HCT116 (cell line): ENCODE results near the gene PRM1. TPM values are rescaled to one million over a fixed set of nuclear protein-coding genes. Genes with fewer than 3 reads are reported as not detected.

Experiments
- ATAC-seq: fragments of 200-7000 bp; cut with Tn5 transposase; 2 replicates; pipeline ENCODE4 v1.9.1; 2020; ENCODE audit warnings: mild to moderate bottlenecking, moderate library complexity
- BruUV-seq: library from RNA; stranded (reverse); fragments of 400-500 nt; replicated peaks from 2 replicates; lab custom pipeline; 2021; lab: Mats Ljungman, UMichigan
- CTCF ChIA-PET: fragments of 300-600 bp; sonication (Branson Sonifier 250); formaldehyde crosslinking; loops from one replicate; lab custom pipeline; 2021; ENCODE audit warnings: antibody characterized with exemption; lab: Charles Lee
- POLR2A ChIA-PET: fragments of 300-600, 350-600 bp; sonication (Branson Sonifier 250); formaldehyde crosslinking; loops from one replicate; lab custom pipeline; 2021; ENCODE audit warnings: antibody characterized with exemption; lab: Charles Lee
- RAD21 ChIA-PET, 2 experiments: fragments of 300-600 bp; sonication (Branson Sonifier 250); formaldehyde crosslinking; loops; one replicate each; lab custom pipeline; 2023; ENCODE audit warnings: low total read pairs in 2 of 2; ENCODE audit not compliant: uncharacterized antibody in 2 of 2, unreplicated experiment in 2 of 2, low non-redundant PET in 1 of 2; lab: Charles Lee
- DNase-seq: peaks from one replicate; pipeline ENCODE4 v3.0.0-alpha.2; 2010; ENCODE audit warnings: low read depth, low spot score
- H2AFZ ChIP-seq: fragments of 200-600 bp; shearing (Covaris generic), sonication (generic); 2 replicates; pipeline ENCODE4 v1.6.1; 2017; ENCODE audit warnings: low read depth, mixed run types, mixed read lengths, antibody characterized with exemption, low read length; ENCODE audit not compliant: poor library complexity, severe bottlenecking
- H3K27ac ChIP-seq: 2 replicates; pipeline ENCODE4 v1.5.1; 2012; ENCODE audit warnings: low read depth, low read length
- H3K27me3 ChIP-seq: fragments of 200-600 bp; sonication (generic); 2 replicates; pipeline ENCODE4 v1.6.1; 2016; ENCODE audit warnings: mixed run types, low read length, mixed read lengths; ENCODE audit not compliant: insufficient read depth
- H3K36me3 ChIP-seq, 2 experiments: fragments of 200-500 bp in 1 of 2; fragments of 200-600 bp in 1 of 2; sonication (Bioruptor generic) in 1 of 2; sonication (generic) in 1 of 2; 2 replicates each; pipeline versions ENCODE4 v1.5.1 to v1.6.1; 2014 to 2016; ENCODE audit warnings: low read length in 2 of 2, inconsistent platforms in 1 of 2, mixed read lengths in 1 of 2, mixed run types in 1 of 2; ENCODE audit not compliant: insufficient read depth in 2 of 2, control insufficient read depth in 1 of 2
- H3K4me1 ChIP-seq, 2 experiments: fragments of 200-600 bp in 1 of 2; sonication (generic) in 1 of 2; 2 replicates each; pipeline versions ENCODE4 v1.5.1 to v1.6.1; 2012 to 2017; ENCODE audit warnings: low read length in 2 of 2, inconsistent platforms in 1 of 2, mild to moderate bottlenecking in 1 of 2, mixed read lengths in 1 of 2, mixed run types in 1 of 2, moderate library complexity in 1 of 2; ENCODE audit not compliant: insufficient read depth in 2 of 2, control insufficient read depth in 1 of 2
- H3K4me2 ChIP-seq: fragments of 200-600 bp; sonication (generic); 2 replicates; pipeline ENCODE4 v1.6.1; 2017; ENCODE audit warnings: mixed run types, low read length, mixed read lengths
- H3K4me3 ChIP-seq, 2 experiments: fragments of 200-600 bp in 1 of 2; sonication (generic) in 1 of 2; replicated peaks in 1 of 2; 2 replicates each; pipeline ENCODE4 v1.5.1; 2011 to 2016; ENCODE audit warnings: low read length in 2 of 2, control low read depth in 1 of 2, low read depth in 1 of 2, mild to moderate bottlenecking in 1 of 2, mixed read lengths in 1 of 2, mixed run types in 1 of 2
- H3K79me2 ChIP-seq: fragments of 200-600 bp; sonication (generic); 2 replicates; pipeline ENCODE4 v1.6.1; 2017; ENCODE audit warnings: mild to moderate bottlenecking, mixed run types, low read length, moderate library complexity, mixed read lengths; ENCODE audit not compliant: insufficient read depth
- H3K9ac ChIP-seq: fragments of 200-600 bp; sonication (generic); 2 replicates; pipeline ENCODE4 v1.6.1; 2016; ENCODE audit warnings: low read length, mixed read lengths
- H3K9me2 ChIP-seq: fragments of 200-600 bp; sonication (generic), shearing (Covaris generic); 2 replicates; pipeline ENCODE4 v1.6.1; 2017; ENCODE audit warnings: mixed run types, mild to moderate bottlenecking, moderate library complexity; ENCODE audit not compliant: insufficient read depth
- H3K9me3 ChIP-seq, 2 experiments: fragments of 200-500 bp in 1 of 2; fragments of 200-600 bp in 1 of 2; sonication (Bioruptor generic) in 1 of 2; sonication (generic) in 1 of 2; 2 replicates each; pipeline ENCODE4 v1.6.1; 2014 to 2017; ENCODE audit warnings: low read length in 2 of 2, mixed read lengths in 2 of 2, inconsistent platforms in 1 of 2, low read depth in 1 of 2, mild to moderate bottlenecking in 1 of 2, mixed run types in 1 of 2, moderate library complexity in 1 of 2; ENCODE audit not compliant: control insufficient read depth in 1 of 2, insufficient read depth in 1 of 2
- H4K20me1 ChIP-seq: fragments of 200-600 bp; sonication (generic), shearing (Covaris generic); 2 replicates; pipeline ENCODE4 v1.6.1; 2017; ENCODE audit warnings: mixed run types, mild to moderate bottlenecking, moderate library complexity; ENCODE audit not compliant: insufficient read depth
- CBX3 ChIP-seq: IDR thresholded peaks from 2 replicates; pipeline ENCODE4 v1.6.1; 2012; ENCODE audit warnings: low read depth
- ELF1 ChIP-seq: IDR thresholded peaks from 2 replicates; pipeline ENCODE4 v1.6.1; 2012; ENCODE audit warnings: low read depth, borderline replicate concordance
- EZH2 ChIP-seq: fragments of 200-600 bp; sonication (generic); IDR thresholded peaks from 2 replicates; pipeline ENCODE4 v1.6.1; 2017; ENCODE audit warnings: antibody characterized with exemption, mixed run types
- EZH2phosphoT487 ChIP-seq: fragments of 200-600 bp; IDR thresholded peaks from 2 replicates; pipeline ENCODE4 v1.6.1; 2018; ENCODE audit warnings: antibody characterized with exemption, borderline replicate concordance
- FOSL1 ChIP-seq: IDR thresholded peaks from 2 replicates; pipeline ENCODE4 v1.6.1; 2012; ENCODE audit warnings: low read depth
- POLR2A ChIP-seq: IDR thresholded peaks from 2 replicates; pipeline ENCODE4 v1.7.0; 2011; ENCODE audit warnings: borderline replicate concordance; ENCODE audit not compliant: insufficient read depth, insufficient read length; ENCODE audit errors: extremely low read depth
- POLR2AphosphoS5 ChIP-seq: IDR thresholded peaks from 2 replicates; pipeline ENCODE4 v1.6.1; 2011; ENCODE audit warnings: mild to moderate bottlenecking, low read depth, low read length, moderate library complexity
- SIN3A ChIP-seq: IDR thresholded peaks from 2 replicates; pipeline ENCODE4 v1.6.1; 2012; ENCODE audit warnings: low read depth
- SP1 ChIP-seq: IDR thresholded peaks from 2 replicates; pipeline ENCODE4 v1.6.1; 2012; ENCODE audit warnings: low read depth
- SRF ChIP-seq: IDR thresholded peaks from 2 replicates; pipeline ENCODE4 v1.6.1; 2012; ENCODE audit warnings: low read depth
- YY1 ChIP-seq: IDR thresholded peaks from 2 replicates; pipeline ENCODE4 v1.6.1; 2011; ENCODE audit warnings: low read length, low read depth, moderate library complexity, mild to moderate bottlenecking; ENCODE audit not compliant: insufficient replicate concordance; ENCODE audit errors: extremely low read depth
- ZFX ChIP-seq: fragments of 450-650 bp; IDR thresholded peaks from 2 replicates; pipeline ENCODE4 v1.6.1; 2017
- intact Hi-C: fragments of 100-400 bp; cut with micrococcal nuclease; formaldehyde crosslinking; loops from 2 replicates; pipeline ENCODE4 v1.10.0; 2022
- total RNA-seq: library from RNA; stranded (reverse); gene quantifications from one replicate; pipeline ENCODE4 v1.2.1, GENCODE V29; 2021; ENCODE audit not compliant: unreplicated experiment

PRM1 gene
- total RNA-seq, 1 experiment from 2014 or later: not detected

GRCh38 chr16:11318817-11319216 lies 37.7 kb upstream of the PRM1 start:
- CTCF ChIA-PET: no interaction called here
- intact Hi-C loops: no loop called here
- RAD21 ChIA-PET: no interaction called here
- TF ChIP-seq CBX3 (no peak), SIN3A (no peak), ELF1 (no peak), POLR2A (no peak), FOSL1 (no peak), SP1 (no peak), EZH2 (no peak), SRF (no peak), EZH2phosphoT487 (no peak), ZFX (no peak), POLR2AphosphoS5 (no peak), YY1 (no peak)
- Histone ChIP-seq H3K4me2 (no peak overlapping the region), H3K36me3 (no peaks in the 10 kb centered on the region), H3K9me2 (no peaks in the 10 kb centered on the region), H3K27ac (no peak overlapping the region), H3K4me3 (no peak overlapping the region), H2AFZ (no peak overlapping the region), H3K9ac (no peak overlapping the region), H3K4me1 (peaks cover 26 to 28% of the 10 kb centered on the region in 2 experiments), H3K9me3 (no peaks in the 10 kb centered on the region), H3K27me3 (no peaks in the 10 kb centered on the region), H4K20me1 (no peaks in the 10 kb centered on the region), H3K79me2 (no peaks in the 10 kb centered on the region)
- BruUV-seq: no TSS peak
- POLR2A ChIA-PET: no interaction called here
- ATAC-seq (no peak), DNase-seq (no peak)

- ChIA-PET POLR2A (no interaction called here), RAD21 (no interaction called here), CTCF (no interaction called here)
- no peak overlapping the region for H3K9ac ChIP-seq
- H3K36me3 ChIP-seq: no peaks in the 10 kb centered on the region
- peaks cover 46 to 50% of the 10 kb centered on the region in 2 experiments for H3K4me1 ChIP-seq
- no TSS peak for BruUV-seq
- no peaks in the 10 kb centered on the region for H3K79me2 ChIP-seq
- intact Hi-C loops: no loop called here
- H4K20me1 ChIP-seq: no peaks in the 10 kb centered on the region
- no peaks in the 10 kb centered on the region for H3K9me2 ChIP-seq
- no peak overlapping the region for H2AFZ ChIP-seq
- H3K9me3 ChIP-seq: no peaks in the 10 kb centered on the region
- H3K4me2 ChIP-seq: no peak overlapping the region
- TF ChIP-seq SIN3A (no peak), POLR2A (no peak), EZH2 (no peak), FOSL1 (no peak), ELF1 (no peak), YY1 (no peak), SRF (no peak), EZH2phosphoT487 (no peak), ZFX (no peak)
- no peak overlapping the region for H3K4me3 ChIP-seq
- H3K27ac ChIP-seq: no peak overlapping the region
- DNase-seq (no peak), ATAC-seq (no peak)
- no peaks in the 10 kb centered on the region for H3K27me3 ChIP-seq
These were observed 35.3 kb upstream of the PRM1 start for GRCh38 chr16:11316331-11317015.
